HG02759 (cell line): ENCODE measurements around the gene EYA2.

Experiments used
- ATAC-seq: cut with Tn5 transposase; IDR thresholded peaks from one replicate; pipeline ENCODE4 v1.9.1; 2021; ENCODE audit warnings: mild to moderate bottlenecking, moderate library complexity; ENCODE audit not compliant: unreplicated experiment

Gene EYA2

GRCh38 chr20:47061549-47061948 lies 166.9 kb downstream of the EYA2 start:
- no peak for ATAC-seq

- ATAC-seq: no peak
Measured at GRCh38 chr20:47062226-47062890, 167.7 kb downstream of the EYA2 start.

- ATAC-seq: no peak
Measured at GRCh38 chr20:47063407-47063806, 168.8 kb downstream of the EYA2 start.

GRCh38 chr20:47063808-47064207 lies 169.2 kb downstream of the EYA2 start:
- ATAC-seq: no peak

- no peak for ATAC-seq
Measured at GRCh38 chr20:47066484-47067270, 172.0 kb downstream of the EYA2 start.

- ATAC-seq: no peak
Measured at GRCh38 chr20:47067776-47068175, 173.1 kb downstream of the EYA2 start.

- ATAC-seq: no peak
Measured at GRCh38 chr20:47070176-47070575, 175.5 kb downstream of the EYA2 start.

- ATAC-seq: no peak
Measured at GRCh38 chr20:47071646-47072185, 177.1 kb downstream of the EYA2 start.

- no peak for ATAC-seq
Measured at GRCh38 chr20:47073766-47074475, 179.3 kb downstream of the EYA2 start.

GRCh38 chr20:47075263-47075662 lies 180.6 kb downstream of the EYA2 start:
- ATAC-seq: no peak

GRCh38 chr20:47079047-47079446 lies 184.4 kb downstream of the EYA2 start:
- no peak for ATAC-seq

- ATAC-seq: no peak
Measured at GRCh38 chr20:47080365-47080764, 185.7 kb downstream of the EYA2 start.

- no peak for ATAC-seq
Measured at GRCh38 chr20:47086316-47086715, 191.7 kb downstream of the EYA2 start.

GRCh38 chr20:47088335-47088734 lies 193.7 kb downstream of the EYA2 start:
- ATAC-seq: no peak

- ATAC-seq: no peak
Measured at GRCh38 chr20:47089151-47089550, 194.5 kb downstream of the EYA2 start.

GRCh38 chr20:47090835-47091234 lies 196.2 kb downstream of the EYA2 start:
- ATAC-seq: no peak

- no peak for ATAC-seq
Measured at GRCh38 chr20:47093320-47093966, 198.8 kb downstream of the EYA2 start.

- ATAC-seq: no peak
Measured at GRCh38 chr20:47095690-47096089, 201.0 kb downstream of the EYA2 start.

GRCh38 chr20:47097691-47098622 lies 203.3 kb downstream of the EYA2 start:
- no peak for ATAC-seq

GRCh38 chr20:47099093-47099492 lies 204.4 kb downstream of the EYA2 start:
- no peak for ATAC-seq
